Mucosa of gallbladder (tissue), 1 donor: Measurements from ENCODE around the gene KBTBD7. TPM values are rescaled to one million over a fixed set of nuclear protein-coding genes. Genes with fewer than 3 reads are reported as not detected.
"Not testable (repeated sequence)": the region's sequence is repeated elsewhere in the genome, so short reads cannot be mapped to it uniquely, and the experiment has no call there.

ENCODE experiments used
- DNase-seq: peaks from one replicate; pipeline ENCODE4 v3.0.0-alpha.2; 2020; ENCODE audit warnings: low spot score
- total RNA-seq: library from RNA; stranded (reverse); gene quantifications from one replicate; pipeline ENCODE4 v1.2.1, GENCODE V29; 2021
- donor health status: DM: no; HTN: no; CAD: no.

The KBTBD7 gene
- total RNA-seq, 1 donor from 2014 or later: 11.3 TPM

DNA sequence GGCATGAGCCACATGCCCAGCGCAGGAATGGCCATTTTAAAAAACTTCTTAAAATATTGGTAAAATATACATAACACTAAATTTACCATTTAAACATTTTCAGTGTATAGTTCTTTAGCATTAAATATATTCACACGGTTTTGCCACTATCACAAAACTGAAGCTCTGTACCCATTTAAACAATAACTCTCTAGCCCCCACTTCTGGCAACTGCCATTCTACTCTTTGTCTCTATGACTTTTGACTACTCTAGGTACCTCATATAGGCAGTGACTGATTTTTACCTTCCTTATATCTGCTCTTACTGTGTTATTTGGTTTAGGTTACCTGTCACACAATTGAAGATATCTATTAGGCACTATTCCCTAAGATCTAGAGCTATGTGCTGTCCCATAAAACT is 2.3 kb upstream of the KBTBD7 start:
- no peak for DNase-seq

DNA sequence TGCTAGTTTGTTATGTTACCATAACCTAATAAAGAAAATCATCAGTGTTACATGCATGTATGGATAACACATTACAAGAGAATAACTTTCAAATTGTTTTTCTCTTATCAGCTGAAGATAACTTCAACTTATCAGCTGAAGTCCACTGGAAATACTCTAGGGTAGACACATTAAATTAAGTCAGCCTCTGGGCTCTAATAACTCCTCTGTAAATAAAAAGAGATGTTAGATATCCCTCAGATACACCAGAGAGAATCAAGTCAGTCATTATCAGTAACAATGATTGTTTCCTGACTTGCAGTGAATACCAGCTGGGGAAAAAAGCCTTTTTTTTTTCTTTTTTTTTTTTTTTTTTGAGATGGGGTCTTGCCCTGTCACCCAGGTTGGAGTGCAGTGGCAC is 1.6 kb upstream of the KBTBD7 start:
- DNase-seq: no peak

DNA sequence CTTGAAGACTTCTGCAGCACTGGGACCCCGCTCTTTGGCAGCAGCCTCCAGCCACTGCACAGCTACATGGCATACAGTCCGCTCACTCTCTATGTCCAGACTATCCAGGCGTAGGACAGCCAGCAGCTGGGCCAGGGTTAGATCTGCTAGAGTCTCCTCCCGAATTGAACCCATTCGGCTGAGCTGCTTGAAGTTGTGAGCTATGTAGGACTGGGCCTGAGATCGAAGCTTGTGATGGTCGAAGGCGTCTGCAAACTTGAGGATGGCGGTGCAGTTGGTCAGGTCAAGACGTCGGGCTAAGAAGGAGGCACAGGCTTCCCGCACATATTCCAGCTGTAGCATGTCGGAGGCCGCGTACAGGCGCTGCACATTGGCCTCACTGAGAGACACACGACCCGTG is 900 bp downstream of the KBTBD7 start:
- no peak for DNase-seq

DNA sequence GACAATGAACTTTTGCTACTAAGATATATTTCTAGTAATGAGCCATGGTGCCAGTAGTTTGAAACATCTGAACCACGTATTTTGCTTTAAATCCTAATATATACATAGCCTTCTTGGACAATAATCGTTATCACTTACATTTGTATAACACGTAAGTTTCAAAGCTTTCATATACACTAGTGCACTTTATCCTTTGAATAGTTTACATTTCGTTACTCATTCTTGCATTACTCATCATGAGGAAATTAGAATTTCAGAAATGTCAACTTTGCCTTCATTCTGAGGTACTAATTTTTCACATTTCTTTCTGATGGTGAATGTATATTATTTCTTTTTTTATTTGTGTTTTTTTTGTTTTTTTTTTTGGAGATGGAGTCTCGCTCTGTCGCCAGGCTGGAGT is 5.8 kb downstream of the KBTBD7 start:
- no peak for DNase-seq

DNA sequence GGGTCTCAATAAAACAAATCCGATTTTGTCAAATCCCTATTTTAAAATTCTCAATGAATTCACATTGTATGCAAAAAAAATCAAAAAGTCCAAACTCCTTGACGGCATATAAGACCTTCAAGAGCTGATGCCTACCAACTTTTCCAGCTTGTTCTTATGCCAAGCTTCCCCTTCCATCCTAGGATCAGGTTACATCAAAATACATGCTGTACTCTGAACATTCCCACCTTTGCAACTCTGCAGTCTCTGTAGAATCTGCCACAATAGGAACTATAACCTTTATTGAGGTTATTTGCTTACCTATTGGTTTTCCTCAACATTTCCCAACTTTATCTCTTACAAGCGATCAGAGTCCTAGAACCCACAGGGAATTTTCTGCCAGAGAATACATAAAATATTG is 7.9 kb downstream of the KBTBD7 start:
- no peak for DNase-seq

DNA sequence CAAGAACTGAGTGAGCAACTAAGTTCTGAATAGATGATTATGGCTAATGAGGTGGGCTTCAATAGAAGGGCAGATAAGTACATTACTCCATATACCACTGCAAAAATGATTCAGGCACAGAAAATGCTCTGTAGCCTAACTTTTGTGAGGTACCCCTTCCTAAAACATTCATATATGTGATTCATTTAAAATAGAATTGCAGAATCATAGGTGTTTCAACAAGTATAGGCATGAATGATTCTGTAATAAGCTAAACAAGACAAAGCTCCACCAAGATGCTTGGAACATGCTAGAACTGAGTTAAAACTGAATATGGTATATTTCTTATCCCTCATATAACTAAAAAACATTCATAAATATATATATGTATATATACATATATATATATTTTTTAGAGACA is 12.1 kb downstream of the KBTBD7 start:
- no peak for DNase-seq

DNA sequence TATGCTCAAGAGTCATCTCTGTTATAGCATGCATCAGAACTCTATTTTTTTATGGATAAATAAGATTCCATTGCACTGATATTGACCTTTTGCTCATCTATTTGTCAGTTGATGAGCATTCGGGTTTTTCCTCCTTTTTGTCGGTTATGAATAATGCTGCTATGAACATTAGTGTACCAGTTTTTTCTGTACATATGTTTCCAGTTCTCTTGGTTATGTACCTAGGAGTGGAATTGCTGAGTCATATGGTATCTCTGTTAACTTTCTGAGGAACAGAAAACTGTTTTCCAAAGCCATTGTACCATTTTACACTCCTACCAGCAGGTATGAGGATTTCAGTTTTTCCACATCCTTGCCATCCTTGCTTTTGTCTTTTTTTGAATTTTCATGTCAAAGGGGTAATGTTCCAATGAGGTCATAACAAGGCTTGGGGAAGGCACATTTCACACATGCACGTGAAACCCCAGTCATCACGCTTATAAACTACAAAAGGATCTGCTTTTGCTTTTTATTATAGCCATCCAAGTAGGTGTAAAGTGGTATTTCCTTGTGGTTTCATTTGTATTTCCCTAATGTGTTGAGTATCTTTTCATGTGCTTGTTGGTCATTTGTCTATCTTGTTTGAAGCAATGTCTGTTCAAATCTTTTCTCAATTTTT is 14.6 kb downstream of the KBTBD7 start:
- no peak for DNase-seq

DNA sequence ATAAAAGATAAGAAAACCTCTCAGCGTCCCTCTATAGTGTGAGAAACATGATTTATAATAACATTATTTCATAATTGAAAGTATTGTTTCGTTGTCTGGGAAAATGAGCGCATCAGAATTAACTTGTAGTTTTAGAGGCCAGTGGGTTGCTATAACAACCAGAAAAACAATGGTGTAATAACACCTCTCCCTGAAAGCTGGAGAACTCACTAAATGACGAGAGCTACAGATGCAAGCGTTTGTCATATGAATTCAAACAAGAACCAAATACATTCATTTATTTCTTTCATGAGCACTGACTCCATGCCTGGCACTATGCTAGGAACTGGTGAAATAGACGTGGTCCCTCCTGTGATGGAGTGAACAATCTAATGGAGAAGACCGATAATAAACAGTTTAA is 16.3 kb downstream of the KBTBD7 start:
- DNase-seq: no peak

DNA sequence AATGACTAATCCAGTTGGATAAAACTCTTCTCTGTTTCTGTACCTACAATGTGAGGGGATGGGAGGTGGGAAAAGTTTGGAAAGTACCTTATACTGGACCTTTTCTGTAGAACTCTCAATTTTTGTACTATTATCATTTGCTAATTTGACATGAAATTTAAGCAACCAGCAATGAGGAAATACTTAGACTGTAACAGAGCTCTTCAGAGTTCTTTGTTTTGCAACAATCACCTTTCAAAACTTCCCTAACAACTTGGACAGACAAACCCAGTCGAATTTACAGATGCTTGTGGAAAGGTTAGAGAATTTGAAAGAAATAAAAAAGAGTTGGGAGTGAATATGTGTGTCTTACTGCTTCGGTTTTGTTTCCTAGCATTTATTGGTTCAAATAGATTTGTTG is 16.8 kb downstream of the KBTBD7 start:
- no peak for DNase-seq

DNA sequence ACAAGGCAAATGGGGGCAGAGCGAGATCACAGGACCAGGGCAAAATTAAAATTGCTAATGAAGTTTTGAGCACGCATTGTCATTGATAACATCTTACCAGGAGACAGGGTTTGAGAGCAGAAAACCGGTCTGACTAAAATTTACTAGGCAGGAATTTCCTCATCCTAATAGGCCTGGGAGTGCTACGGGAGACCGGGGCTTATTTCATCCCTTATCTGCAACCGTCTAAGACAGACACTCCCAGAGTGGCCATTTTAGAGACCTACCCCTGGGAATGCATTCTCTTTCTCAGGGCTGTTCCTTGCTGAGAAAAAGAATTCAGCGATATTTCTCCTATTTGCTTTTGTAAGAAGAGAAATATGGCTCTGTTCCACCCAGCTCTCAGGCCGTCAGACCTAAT is 18.8 kb downstream of the KBTBD7 start:
- DNase-seq: not testable (repeated sequence)

DNA sequence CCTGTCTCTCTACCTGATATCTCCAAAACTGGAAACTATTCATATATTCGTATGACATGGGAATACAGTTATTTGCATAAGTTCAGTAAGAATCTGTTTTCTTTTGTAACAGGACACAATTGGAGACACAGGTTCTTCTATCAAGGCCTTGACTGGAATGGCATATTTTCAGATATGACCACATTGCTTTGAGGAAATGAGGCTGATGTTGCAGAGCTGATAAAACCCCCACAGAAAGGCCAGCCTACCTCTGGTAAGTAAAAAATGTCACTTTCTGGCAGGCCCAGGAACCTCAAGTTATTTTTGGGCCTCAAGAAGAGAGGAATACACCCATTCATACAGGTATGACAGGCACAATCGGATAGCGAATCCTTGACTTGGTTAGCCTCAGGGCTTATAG is 32.2 kb downstream of the KBTBD7 start:
- no peak for DNase-seq

DNA sequence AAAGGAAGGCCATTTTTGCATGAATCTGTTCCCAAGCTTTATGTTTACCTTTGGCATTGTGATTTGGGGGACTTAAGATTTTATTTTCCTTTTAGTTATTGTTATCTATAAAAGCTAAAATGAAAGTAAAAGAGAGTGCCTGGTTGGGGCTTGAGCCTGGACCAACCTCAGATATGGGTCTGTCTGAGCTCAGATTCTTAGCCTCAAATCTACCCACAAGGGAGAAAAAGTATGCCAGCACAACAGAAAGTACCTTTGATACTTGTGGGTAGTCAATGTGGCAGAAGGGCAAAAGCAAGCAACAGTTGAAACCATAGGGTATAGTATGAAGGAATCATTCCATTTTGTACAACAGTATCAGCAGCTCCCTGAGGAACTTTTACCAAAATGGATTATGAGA is 35.2 kb downstream of the KBTBD7 start:
- DNase-seq: no peak

DNA sequence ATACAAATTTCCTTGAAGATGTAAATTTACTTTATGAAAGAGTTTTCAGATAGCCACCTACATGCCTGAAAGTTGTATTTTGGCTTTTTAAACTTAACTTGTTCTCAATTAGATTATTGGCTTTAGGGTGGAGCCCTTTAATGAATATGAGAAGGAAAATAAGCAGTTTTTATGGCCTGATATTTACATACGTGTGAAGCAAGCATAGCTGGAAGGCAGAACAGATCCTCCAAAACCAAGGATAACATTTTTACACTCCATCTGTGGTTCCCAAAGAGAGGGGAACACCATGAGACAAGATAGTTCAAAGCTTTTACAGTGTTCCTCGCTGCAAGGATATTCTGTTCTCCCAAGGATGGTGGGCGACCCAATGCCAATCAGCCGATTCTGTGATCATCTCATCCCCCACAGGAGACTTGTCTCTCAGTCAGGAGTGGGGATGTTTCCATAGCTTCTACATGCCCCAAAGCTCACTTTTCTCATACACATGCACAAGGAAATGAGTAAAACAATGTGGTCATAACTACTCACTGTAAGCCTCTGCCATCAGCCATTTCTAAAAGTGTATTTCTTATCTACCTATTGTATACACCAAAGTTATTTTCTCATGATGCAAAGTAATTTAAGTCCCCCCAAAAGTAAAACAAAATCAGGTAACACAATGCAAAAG is 37.2 kb downstream of the KBTBD7 start:
- DNase-seq: no peak

DNA sequence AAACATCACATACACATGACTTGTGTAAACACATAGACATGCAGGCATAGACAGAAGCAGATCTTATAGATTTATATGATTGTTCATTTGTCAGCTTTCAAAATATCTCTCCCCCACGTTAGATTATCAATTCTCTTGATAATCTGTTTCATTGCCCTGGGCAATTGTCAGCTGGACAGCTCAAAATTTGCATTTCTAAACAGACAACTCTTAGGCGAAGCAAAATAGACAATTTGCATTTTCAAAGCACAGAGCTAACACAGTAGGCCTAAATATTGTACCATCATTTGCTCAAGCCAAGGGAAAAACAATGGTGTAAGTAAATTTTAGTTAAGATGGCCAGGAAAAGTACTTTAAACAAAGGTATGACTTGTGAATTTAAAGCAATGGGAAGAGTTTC is 37.7 kb downstream of the KBTBD7 start:
- DNase-seq: no peak

DNA sequence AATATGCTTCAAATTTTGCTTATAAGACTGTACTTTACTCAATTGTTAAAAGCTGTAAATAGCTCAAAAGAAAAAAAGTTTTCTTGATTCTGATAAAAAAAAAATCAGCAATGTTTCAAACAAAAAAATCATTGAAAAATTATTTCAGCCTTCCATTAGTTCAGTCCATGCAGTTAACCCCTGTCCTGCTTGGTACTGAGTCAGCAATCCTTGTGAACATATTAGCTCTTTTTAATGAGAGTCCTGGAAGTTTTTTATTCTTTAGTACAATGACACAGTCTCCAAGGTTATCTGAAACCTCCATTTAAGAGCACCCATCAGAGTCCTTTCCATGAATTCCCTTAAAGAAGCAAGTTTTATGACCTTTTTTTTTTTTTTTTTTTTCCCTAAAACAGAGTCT is 40.3 kb downstream of the KBTBD7 start:
- DNase-seq: no peak

DNA sequence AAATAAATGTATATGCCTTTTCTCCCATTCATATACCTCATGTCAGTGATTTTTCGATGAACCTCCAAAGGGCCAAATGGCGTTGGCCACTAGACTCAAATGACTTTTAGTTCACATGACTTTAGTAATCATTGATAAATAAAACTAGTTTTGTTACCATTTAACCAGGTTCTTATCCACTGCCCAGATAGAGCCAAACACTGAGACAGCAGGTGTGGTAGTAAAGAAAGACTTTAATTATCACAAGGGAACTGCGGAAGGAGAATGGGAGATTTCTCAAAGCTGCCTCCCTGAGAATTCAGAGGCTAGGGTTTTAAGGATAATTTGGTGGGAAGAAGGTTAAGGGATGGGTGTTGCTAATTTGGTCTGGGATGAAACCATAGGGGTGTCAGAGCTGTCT is 42.4 kb downstream of the KBTBD7 start:
- no peak for DNase-seq

DNA sequence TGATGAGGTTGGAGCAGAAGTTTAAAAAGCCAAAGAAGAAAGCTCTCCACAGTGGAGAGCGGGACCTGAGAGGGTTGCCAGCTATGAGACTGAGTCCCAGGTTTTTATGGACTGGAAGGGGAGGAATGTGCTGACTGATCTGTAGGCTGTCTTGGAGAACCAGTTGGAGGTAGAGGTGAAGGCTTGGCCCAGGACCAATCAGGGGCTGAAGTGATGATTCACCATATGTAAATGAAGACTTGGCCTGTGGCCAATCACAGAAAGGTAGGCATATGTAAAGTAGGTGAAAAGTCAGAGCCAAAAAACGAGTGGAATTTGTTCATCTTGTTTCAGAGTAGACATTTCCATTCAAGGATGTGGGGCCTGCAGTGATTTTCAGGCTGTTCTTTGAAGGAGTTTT is 44.3 kb downstream of the KBTBD7 start:
- DNase-seq: no peak

DNA sequence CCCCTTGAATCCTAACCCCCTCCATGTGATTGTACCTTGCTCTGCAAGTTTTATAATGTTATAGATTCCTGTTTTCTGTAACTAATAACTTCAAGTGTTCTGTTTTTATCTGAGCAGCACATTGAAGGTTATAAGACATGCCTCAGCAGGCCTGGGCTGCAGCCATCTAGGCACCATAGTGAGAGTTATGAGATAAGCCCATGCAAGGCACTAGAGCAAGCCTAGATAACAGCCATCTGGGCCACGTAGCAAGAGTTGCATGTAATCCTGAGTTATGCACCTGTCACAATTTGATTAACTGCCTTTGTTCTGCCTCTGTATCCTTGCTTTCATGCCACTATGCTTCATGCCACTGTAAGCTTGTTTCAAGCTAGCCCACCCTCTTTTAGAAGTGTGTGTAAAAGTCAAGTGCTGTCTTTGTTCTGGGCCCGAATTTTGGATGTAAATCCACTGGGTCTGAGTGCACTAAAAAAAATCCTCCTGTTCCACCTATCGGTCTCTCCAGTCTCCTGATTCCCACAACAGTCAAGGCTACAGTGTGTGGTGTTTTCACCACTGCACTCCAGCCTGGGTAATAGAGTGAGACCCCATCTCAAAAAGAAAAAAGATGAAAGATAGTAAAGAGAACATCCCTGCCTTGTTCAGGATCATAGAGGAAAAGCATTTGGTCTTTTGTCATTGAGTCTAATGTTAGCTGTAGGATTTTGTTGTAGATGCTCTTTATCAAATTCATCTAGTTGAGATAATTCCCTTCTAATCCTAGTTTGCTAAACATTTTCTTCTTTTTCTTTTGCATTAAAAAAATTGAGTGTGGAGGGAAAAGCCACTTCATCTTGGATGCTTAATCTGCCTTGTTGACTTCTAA is 45.7 kb downstream of the KBTBD7 start:
- no peak for DNase-seq

DNA sequence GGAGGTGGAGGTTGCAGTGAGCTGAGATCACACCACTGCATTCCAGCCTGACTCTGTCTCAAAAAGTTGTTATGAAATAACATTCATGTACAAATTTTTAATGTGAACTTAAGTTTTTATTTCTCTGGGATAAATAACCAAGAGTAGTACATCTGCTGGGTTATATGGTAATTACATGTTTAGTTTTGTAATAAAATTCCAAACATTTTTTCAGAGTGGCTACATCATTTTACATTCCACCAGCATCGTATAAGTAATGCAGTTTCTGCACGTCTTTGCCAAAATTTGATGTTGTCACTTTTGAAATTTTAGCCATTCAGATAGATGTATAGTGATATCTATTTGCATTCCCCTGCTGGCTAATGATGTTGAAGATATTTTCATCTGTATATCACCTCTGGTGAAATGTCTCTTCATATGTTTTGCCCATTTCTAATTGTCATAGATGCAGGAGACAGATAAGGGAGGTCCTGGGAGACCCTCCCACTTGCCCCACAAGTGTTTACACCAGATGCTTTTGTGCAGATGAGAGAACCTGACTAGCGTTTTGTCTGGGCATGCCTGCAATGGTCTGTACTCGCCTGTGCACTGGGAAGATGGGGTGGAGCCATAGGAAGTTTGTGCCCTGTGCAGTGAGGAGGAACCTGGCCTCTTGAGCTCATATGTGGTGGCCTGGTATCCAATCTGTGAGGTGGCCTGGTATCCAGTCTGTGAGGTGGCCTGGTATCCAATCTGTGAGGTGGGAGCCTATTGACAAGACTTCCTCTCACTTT is 49.0 kb downstream of the KBTBD7 start:
- DNase-seq: no peak

DNA sequence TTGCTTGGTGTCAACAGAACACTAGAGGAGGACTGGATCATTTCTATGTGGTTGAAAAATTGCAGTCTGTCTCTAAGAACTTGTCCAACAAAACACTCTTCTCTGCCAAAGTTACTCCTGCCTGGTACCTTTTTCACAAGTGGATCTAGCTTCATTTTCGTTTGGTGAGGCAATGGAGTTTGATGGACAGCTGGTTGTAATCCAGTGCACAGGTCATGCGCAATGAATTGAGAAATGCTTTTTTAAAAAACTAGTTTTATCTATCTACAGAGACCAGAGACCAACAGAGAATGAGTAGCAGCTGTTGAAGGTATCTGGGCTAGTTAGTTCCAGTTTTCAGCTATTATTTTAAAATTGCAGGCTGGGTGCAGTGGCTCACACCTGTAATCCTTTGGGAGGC is 49.8 kb downstream of the KBTBD7 start:
- DNase-seq: no peak
